ENCODE results near the gene KIAA0586. TPM values are rescaled to one million over a fixed set of nuclear protein-coding genes. Genes with fewer than 3 reads are reported as not detected.

KIAA0586 gene
- total RNA-seq, 1 experiment from 2014 or later = 25.7 TPM

DNA sequence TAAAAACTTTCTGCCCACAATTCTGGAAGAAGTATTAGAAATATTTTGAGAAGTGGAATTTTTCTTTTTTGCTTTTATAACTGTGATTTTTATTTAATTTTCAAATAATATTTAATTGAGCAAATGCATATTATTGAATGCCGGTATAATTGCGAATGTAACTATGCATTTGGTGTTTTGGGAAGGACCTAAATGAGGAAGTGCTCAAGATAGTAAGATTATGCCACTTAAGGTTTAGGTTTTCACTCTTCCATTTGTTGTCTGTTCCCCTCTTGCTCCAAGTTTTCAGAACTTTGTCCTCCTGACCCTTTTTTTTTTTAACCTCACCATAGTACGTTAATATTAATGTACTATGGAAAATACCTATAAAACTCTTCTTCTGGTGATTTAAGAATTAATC, 85.8 kb downstream of the KIAA0586 start:
- TF ChIP-seq, protein P1, sequence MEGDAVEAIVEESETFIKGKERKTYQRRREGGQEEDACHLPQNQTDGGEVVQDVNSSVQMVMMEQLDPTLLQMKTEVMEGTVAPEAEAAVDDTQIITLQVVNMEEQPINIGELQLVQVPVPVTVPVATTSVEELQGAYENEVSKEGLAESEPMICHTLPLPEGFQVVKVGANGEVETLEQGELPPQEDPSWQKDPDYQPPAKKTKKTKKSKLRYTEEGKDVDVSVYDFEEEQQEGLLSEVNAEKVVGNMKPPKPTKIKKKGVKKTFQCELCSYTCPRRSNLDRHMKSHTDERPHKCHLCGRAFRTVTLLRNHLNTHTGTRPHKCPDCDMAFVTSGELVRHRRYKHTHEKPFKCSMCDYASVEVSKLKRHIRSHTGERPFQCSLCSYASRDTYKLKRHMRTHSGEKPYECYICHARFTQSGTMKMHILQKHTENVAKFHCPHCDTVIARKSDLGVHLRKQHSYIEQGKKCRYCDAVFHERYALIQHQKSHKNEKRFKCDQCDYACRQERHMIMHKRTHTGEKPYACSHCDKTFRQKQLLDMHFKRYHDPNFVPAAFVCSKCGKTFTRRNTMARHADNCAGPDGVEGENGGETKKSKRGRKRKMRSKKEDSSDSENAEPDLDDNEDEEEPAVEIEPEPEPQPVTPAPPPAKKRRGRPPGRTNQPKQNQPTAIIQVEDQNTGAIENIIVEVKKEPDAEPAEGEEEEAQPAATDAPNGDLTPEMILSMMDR (IDR thresholded peaks at IDR 0.05 in 2 of 3, conservative IDR thresholded peaks at IDR 0.05 in 1 of 3; ENCODE audit: borderline replicate concordance in 1 of 3, insufficient read depth in 1 of 3, low read depth in 2 of 3, low read length in 2 of 3) = no peak
- TF ChIP-seq CEBPB (IDR thresholded peaks at IDR 0.05; ENCODE audit: low read depth) = no peak
- no peak for TF ChIP-seq EZH2phosphoT487 (IDR thresholded peaks at IDR 0.05; ENCODE audit: borderline replicate concordance)
- TF ChIP-seq YY1 (IDR thresholded peaks at IDR 0.05; ENCODE audit: extremely low read depth, insufficient replicate concordance, low read depth, low read length) = no peak
- TF ChIP-seq EZH2 (IDR thresholded peaks at IDR 0.05) = no peak
- TF ChIP-seq ZBTB33 (IDR thresholded peaks at IDR 0.05; ENCODE audit: extremely low read depth, insufficient replicate concordance, low read length) = no peak
- no peak for TF ChIP-seq SIN3A (IDR thresholded peaks at IDR 0.05; ENCODE audit: low read depth)
- TF ChIP-seq, protein P2, sequence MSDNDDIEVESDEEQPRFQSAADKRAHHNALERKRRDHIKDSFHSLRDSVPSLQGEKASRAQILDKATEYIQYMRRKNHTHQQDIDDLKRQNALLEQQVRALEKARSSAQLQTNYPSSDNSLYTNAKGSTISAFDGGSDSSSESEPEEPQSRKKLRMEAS (IDR thresholded peaks at IDR 0.05) = no peak
- no peak for TF ChIP-seq POLR2AphosphoS5 (IDR thresholded peaks at IDR 0.05; ENCODE audit: low read depth, low read length)
- TF ChIP-seq REST (IDR thresholded peaks at IDR 0.05; ENCODE audit: low read depth) = no peak
- TF ChIP-seq ZNF274 (IDR thresholded peaks at IDR 0.05; ENCODE audit: low read depth, low read length) = no peak
- no peak for TF ChIP-seq FOSL1 (IDR thresholded peaks at IDR 0.05; ENCODE audit: low read depth)
- no peak for TF ChIP-seq ZFX (IDR thresholded peaks at IDR 0.05)
- no peak for TF ChIP-seq EGR1 (IDR thresholded peaks at IDR 0.05; ENCODE audit: low read depth)
- TF ChIP-seq ELF1 (IDR thresholded peaks at IDR 0.05; ENCODE audit: borderline replicate concordance, low read depth) = no peak
- TF ChIP-seq JUND (IDR thresholded peaks at IDR 0.05) = no peak
- TF ChIP-seq, protein P3, sequence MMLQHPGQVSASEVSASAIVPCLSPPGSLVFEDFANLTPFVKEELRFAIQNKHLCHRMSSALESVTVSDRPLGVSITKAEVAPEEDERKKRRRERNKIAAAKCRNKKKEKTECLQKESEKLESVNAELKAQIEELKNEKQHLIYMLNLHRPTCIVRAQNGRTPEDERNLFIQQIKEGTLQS (IDR thresholded peaks at IDR 0.05) = no peak
- no peak for TF ChIP-seq POLR2A (IDR thresholded peaks at IDR 0.05; ENCODE audit: borderline replicate concordance, extremely low read depth, insufficient read depth, insufficient read length)
- H3K27ac ChIP-seq (ENCODE audit: low read depth, low read length) = no peak overlapping the region
- ATAC-seq (no peak), DNase-seq (ENCODE audit: low read depth, low spot score) (no peak)
- no peaks in the 10 kb centered on the region for H3K79me2 ChIP-seq (ENCODE audit: insufficient read depth, low read length)
- no peaks in the 10 kb centered on the region for H3K4me1 ChIP-seq (ENCODE audit: control insufficient read depth in 1 of 2, insufficient read depth in 2 of 2, low read length in 2 of 2)
- CTCF ChIA-PET = no interaction called here
- no peaks in the 10 kb centered on the region for H3K27me3 ChIP-seq (ENCODE audit: insufficient read depth, low read length)
- no peak overlapping the region for H2AFZ ChIP-seq (ENCODE audit: low read depth, low read length, poor library complexity, severe bottlenecking)
- POLR2A ChIA-PET = no interaction called here
- no TSS peak for BruUV-seq (replicated peaks)
- no peak overlapping the region for H3K9ac ChIP-seq (ENCODE audit: low read length)
- RAD21 ChIA-PET (ENCODE audit: low non-redundant PET in 1 of 2, low total read pairs in 2 of 2, uncharacterized antibody in 2 of 2, unreplicated experiment in 2 of 2) = no interaction called here
- H3K36me3 ChIP-seq (ENCODE audit: control insufficient read depth in 1 of 2, insufficient read depth in 2 of 2, low read length in 2 of 2) = no peaks in the 10 kb centered on the region
- H3K4me3 ChIP-seq (replicated peaks in 1 of 2; ENCODE audit: low read depth in 1 of 2, low read length in 2 of 2) = no peak overlapping the region
- H3K9me3 ChIP-seq (ENCODE audit: control insufficient read depth in 1 of 2, insufficient read depth in 1 of 2, low read depth in 1 of 2, low read length in 2 of 2) = no peaks in the 10 kb centered on the region
- intact Hi-C loops (cut with micrococcal nuclease) = no loop called here
- H3K9me2 ChIP-seq (ENCODE audit: insufficient read depth) = no peaks in the 10 kb centered on the region
- H4K20me1 ChIP-seq (ENCODE audit: insufficient read depth) = no peaks in the 10 kb centered on the region
- no peak overlapping the region for H3K4me2 ChIP-seq (ENCODE audit: low read length)

All from HCT116 (cell line).